ENCODE results near the gene ASCC3.
"Not testable (repeated sequence)": the region's sequence is repeated elsewhere in the genome, so short reads cannot be mapped to it uniquely, and the experiment has no call there.

The ASCC3 gene

GRCh38 chr6:100665041-100665380, 216.1 kb downstream of the ASCC3 start:
- no peaks in the 10 kb centered on the region for H3K9me3 ChIP-seq (ENCODE audit: control insufficient read depth in 2 of 2, low read length in 2 of 2)
- H3K4me3 ChIP-seq (ENCODE audit: low read length in 2 of 2), result no peak overlapping the region
- no peak overlapping the region for H3K27ac ChIP-seq (ENCODE audit: low read length)
- peaks cover 2 to 4% of the 10 kb centered on the region in 2 donors for H3K36me3 ChIP-seq (ENCODE audit: control insufficient read depth in 2 of 2, insufficient read depth in 2 of 2, low read length in 2 of 2)
- no peak overlapping the region for H3K9ac ChIP-seq (ENCODE audit: low read length in 2 of 2)
- no peaks in the 10 kb centered on the region for H3K27me3 ChIP-seq (ENCODE audit: control insufficient read depth in 1 of 2, insufficient read depth in 2 of 2, low read length in 2 of 2)
- H3K4me1 ChIP-seq (ENCODE audit: control insufficient read depth, insufficient read depth, low read length), result no peaks in the 10 kb centered on the region

- Histone ChIP-seq H3K9me3 (ENCODE audit: control insufficient read depth in 2 of 2, low read length in 2 of 2) (no peaks in the 10 kb centered on the region), H3K27ac (ENCODE audit: low read length) (no peak overlapping the region), H3K4me1 (ENCODE audit: control insufficient read depth, insufficient read depth, low read length) (no peaks in the 10 kb centered on the region), H3K27me3 (ENCODE audit: control insufficient read depth in 1 of 2, insufficient read depth in 2 of 2, low read length in 2 of 2) (no peaks in the 10 kb centered on the region), H3K4me3 (ENCODE audit: low read length in 2 of 2) (no peak overlapping the region), H3K9ac (ENCODE audit: low read length in 2 of 2) (no peak overlapping the region), H3K36me3 (ENCODE audit: control insufficient read depth in 2 of 2, insufficient read depth in 2 of 2, low read length in 2 of 2) (peaks cover 2 to 4% of the 10 kb centered on the region in 2 donors)
Measured at GRCh38 chr6:100664274-100665040, 216.7 kb downstream of the ASCC3 start.

GRCh38 chr6:100663219-100663863, 217.8 kb downstream of the ASCC3 start:
- Histone ChIP-seq H3K27ac (ENCODE audit: low read length) (no peak overlapping the region), H3K4me3 (ENCODE audit: low read length in 2 of 2) (no peak overlapping the region), H3K9ac (ENCODE audit: low read length in 2 of 2) (no peak overlapping the region), H3K4me1 (ENCODE audit: control insufficient read depth, insufficient read depth, low read length) (no peaks in the 10 kb centered on the region), H3K9me3 (ENCODE audit: control insufficient read depth in 2 of 2, low read length in 2 of 2) (no peaks in the 10 kb centered on the region), H3K36me3 (ENCODE audit: control insufficient read depth in 2 of 2, insufficient read depth in 2 of 2, low read length in 2 of 2) (peaks cover 2 to 4% of the 10 kb centered on the region in 2 donors), H3K27me3 (ENCODE audit: control insufficient read depth in 1 of 2, insufficient read depth in 2 of 2, low read length in 2 of 2) (no peaks in the 10 kb centered on the region)

- no peaks in the 10 kb centered on the region for H3K27me3 ChIP-seq (ENCODE audit: control insufficient read depth in 1 of 2, insufficient read depth in 2 of 2, low read length in 2 of 2)
- H3K27ac ChIP-seq (ENCODE audit: low read length), result no peak overlapping the region
- no peak overlapping the region for H3K9ac ChIP-seq (ENCODE audit: low read length in 2 of 2)
- no peak overlapping the region for H3K4me3 ChIP-seq (ENCODE audit: low read length in 2 of 2)
- H3K9me3 ChIP-seq (ENCODE audit: control insufficient read depth in 2 of 2, low read length in 2 of 2), result no peaks in the 10 kb centered on the region
- H3K4me1 ChIP-seq (ENCODE audit: control insufficient read depth, insufficient read depth, low read length), result no peaks in the 10 kb centered on the region
- peaks cover 2 to 4% of the 10 kb centered on the region in 2 donors for H3K36me3 ChIP-seq (ENCODE audit: control insufficient read depth in 2 of 2, insufficient read depth in 2 of 2, low read length in 2 of 2)
Measured at GRCh38 chr6:100662264-100662663, 218.9 kb downstream of the ASCC3 start.

- H3K4me3 ChIP-seq (ENCODE audit: low read length in 2 of 2), result no peak overlapping the region
- H3K36me3 ChIP-seq (ENCODE audit: control insufficient read depth in 2 of 2, insufficient read depth in 2 of 2, low read length in 2 of 2), result peaks cover 2 to 6% of the 10 kb centered on the region in 2 donors
- no peak overlapping the region for H3K27ac ChIP-seq (ENCODE audit: low read length)
- H3K27me3 ChIP-seq (ENCODE audit: control insufficient read depth in 1 of 2, insufficient read depth in 2 of 2, low read length in 2 of 2), result no peaks in the 10 kb centered on the region
- no peak overlapping the region for H3K9ac ChIP-seq (ENCODE audit: low read length in 2 of 2)
- no peaks in the 10 kb centered on the region for H3K4me1 ChIP-seq (ENCODE audit: control insufficient read depth, insufficient read depth, low read length)
- no peaks in the 10 kb centered on the region for H3K9me3 ChIP-seq (ENCODE audit: control insufficient read depth in 2 of 2, low read length in 2 of 2)
Measured at GRCh38 chr6:100658486-100658885, 222.6 kb downstream of the ASCC3 start.

- Histone ChIP-seq H3K27ac (ENCODE audit: low read length) (no peak overlapping the region), H3K27me3 (ENCODE audit: control insufficient read depth in 1 of 2, insufficient read depth in 2 of 2, low read length in 2 of 2) (no peaks in the 10 kb centered on the region), H3K36me3 (ENCODE audit: control insufficient read depth in 2 of 2, insufficient read depth in 2 of 2, low read length in 2 of 2) (peaks cover 2 to 6% of the 10 kb centered on the region in 2 donors), H3K4me1 (ENCODE audit: control insufficient read depth, insufficient read depth, low read length) (no peaks in the 10 kb centered on the region), H3K9me3 (ENCODE audit: control insufficient read depth in 2 of 2, low read length in 2 of 2) (no peaks in the 10 kb centered on the region), H3K9ac (ENCODE audit: low read length in 2 of 2) (no peak overlapping the region), H3K4me3 (ENCODE audit: low read length in 2 of 2) (no peak overlapping the region)
Measured at GRCh38 chr6:100657678-100658330, 223.3 kb downstream of the ASCC3 start.

- not testable (repeated sequence) for H3K4me3 ChIP-seq (ENCODE audit: low read length in 2 of 2); H3K9ac ChIP-seq (ENCODE audit: low read length in 2 of 2); H3K27me3 ChIP-seq (ENCODE audit: control insufficient read depth in 1 of 2, insufficient read depth in 2 of 2, low read length in 2 of 2); H3K9me3 ChIP-seq (ENCODE audit: control insufficient read depth in 2 of 2, low read length in 2 of 2); H3K4me1 ChIP-seq (ENCODE audit: control insufficient read depth, insufficient read depth, low read length); H3K27ac ChIP-seq (ENCODE audit: low read length)
- peaks cover 12 to 29% of the 10 kb centered on the region in 2 donors for H3K36me3 ChIP-seq (ENCODE audit: control insufficient read depth in 2 of 2, insufficient read depth in 2 of 2, low read length in 2 of 2)
Measured at GRCh38 chr6:100641147-100641546, 240.0 kb downstream of the ASCC3 start.

GRCh38 chr6:100633096-100633777, 247.9 kb downstream of the ASCC3 start:
- Histone ChIP-seq H3K9ac (ENCODE audit: low read length in 2 of 2) (no peak overlapping the region), H3K4me3 (ENCODE audit: low read length in 2 of 2) (no peak overlapping the region), H3K9me3 (ENCODE audit: control insufficient read depth in 2 of 2, low read length in 2 of 2) (no peaks in the 10 kb centered on the region), H3K27me3 (ENCODE audit: control insufficient read depth in 1 of 2, insufficient read depth in 2 of 2, low read length in 2 of 2) (no peaks in the 10 kb centered on the region), H3K4me1 (ENCODE audit: control insufficient read depth, insufficient read depth, low read length) (no peaks in the 10 kb centered on the region), H3K36me3 (ENCODE audit: control insufficient read depth in 2 of 2, insufficient read depth in 2 of 2, low read length in 2 of 2) (peaks cover 6 to 20% of the 10 kb centered on the region in 2 donors), H3K27ac (ENCODE audit: low read length) (no peak overlapping the region)

GRCh38 chr6:100630536-100630935, 250.6 kb downstream of the ASCC3 start:
- Histone ChIP-seq H3K4me3 (ENCODE audit: low read length in 2 of 2) (no peak overlapping the region), H3K36me3 (ENCODE audit: control insufficient read depth in 2 of 2, insufficient read depth in 2 of 2, low read length in 2 of 2) (peaks cover 0 to 3% of the 10 kb centered on the region in 2 donors), H3K4me1 (ENCODE audit: control insufficient read depth, insufficient read depth, low read length) (no peaks in the 10 kb centered on the region), H3K9me3 (ENCODE audit: control insufficient read depth in 2 of 2, low read length in 2 of 2) (no peaks in the 10 kb centered on the region), H3K9ac (ENCODE audit: low read length in 2 of 2) (no peak overlapping the region), H3K27me3 (ENCODE audit: control insufficient read depth in 1 of 2, insufficient read depth in 2 of 2, low read length in 2 of 2) (no peaks in the 10 kb centered on the region), H3K27ac (ENCODE audit: low read length) (no peak overlapping the region)

- Histone ChIP-seq H3K27ac (ENCODE audit: low read length) (no peak overlapping the region), H3K4me1 (ENCODE audit: control insufficient read depth, insufficient read depth, low read length) (no peaks in the 10 kb centered on the region), H3K36me3 (ENCODE audit: control insufficient read depth in 2 of 2, insufficient read depth in 2 of 2, low read length in 2 of 2) (peaks cover 0 to 3% of the 10 kb centered on the region in 2 donors), H3K27me3 (ENCODE audit: control insufficient read depth in 1 of 2, insufficient read depth in 2 of 2, low read length in 2 of 2) (no peaks in the 10 kb centered on the region), H3K4me3 (ENCODE audit: low read length in 2 of 2) (no peak overlapping the region), H3K9ac (ENCODE audit: low read length in 2 of 2) (no peak overlapping the region), H3K9me3 (ENCODE audit: control insufficient read depth in 2 of 2, low read length in 2 of 2) (no peaks in the 10 kb centered on the region)
Measured at GRCh38 chr6:100627911-100628758, 253.0 kb downstream of the ASCC3 start.

Data from stomach smooth muscle (tissue), 2 donors.